ENCODE results near the gene PDLIM5.
"Not testable (repeated sequence)": the region's sequence is repeated elsewhere in the genome, so short reads cannot be mapped to it uniquely, and the experiment has no call there.

The PDLIM5 gene

GRCh38 chr4:94462572-94462971, 10.8 kb downstream of the PDLIM5 start:
- no peak for DNase-seq (ENCODE audit: low spot score)

GRCh38 chr4:94463771-94464170, 12.0 kb downstream of the PDLIM5 start:
- DNase-seq (ENCODE audit: low spot score): no peak

- DNase-seq (ENCODE audit: low spot score): no peak
These were observed 14.6 kb downstream of the PDLIM5 start for GRCh38 chr4:94466371-94466770.

GRCh38 chr4:94466923-94467322, 15.2 kb downstream of the PDLIM5 start:
- no peak for DNase-seq (ENCODE audit: low spot score)

- no peak for DNase-seq (ENCODE audit: low spot score)
These were observed 16.5 kb downstream of the PDLIM5 start for GRCh38 chr4:94468093-94468769.

GRCh38 chr4:94469221-94469784, 17.6 kb downstream of the PDLIM5 start:
- DNase-seq (ENCODE audit: low spot score): no peak

GRCh38 chr4:94470132-94470531, 18.4 kb downstream of the PDLIM5 start:
- DNase-seq (ENCODE audit: low spot score): no peak

GRCh38 chr4:94470782-94471181, 19.0 kb downstream of the PDLIM5 start:
- DNase-seq (ENCODE audit: low spot score): not testable (repeated sequence)

- DNase-seq (ENCODE audit: low spot score): no peak
These were observed 20.5 kb downstream of the PDLIM5 start for GRCh38 chr4:94472056-94472826.

- no peak for DNase-seq (ENCODE audit: low spot score)
These were observed 23.3 kb downstream of the PDLIM5 start for GRCh38 chr4:94475050-94475449.

GRCh38 chr4:94475794-94476193, 24.1 kb downstream of the PDLIM5 start:
- DNase-seq (ENCODE audit: low spot score): no peak

GRCh38 chr4:94477227-94477626, 25.5 kb downstream of the PDLIM5 start:
- DNase-seq (ENCODE audit: low spot score): no peak

GRCh38 chr4:94478805-94479204, 27.1 kb downstream of the PDLIM5 start:
- not testable (repeated sequence) for DNase-seq (ENCODE audit: low spot score)

- DNase-seq (ENCODE audit: low spot score): no peak
These were observed 27.8 kb downstream of the PDLIM5 start for GRCh38 chr4:94479358-94480141.

- DNase-seq (ENCODE audit: low spot score): no peak
These were observed 28.7 kb downstream of the PDLIM5 start for GRCh38 chr4:94480362-94480951.

GRCh38 chr4:94483895-94484294, 32.2 kb downstream of the PDLIM5 start:
- DNase-seq (ENCODE audit: low spot score): no peak

GRCh38 chr4:94484818-94485217, 33.1 kb downstream of the PDLIM5 start:
- no peak for DNase-seq (ENCODE audit: low spot score)

GRCh38 chr4:94486372-94486801, 34.6 kb downstream of the PDLIM5 start:
- DNase-seq (ENCODE audit: low spot score): no peak

- DNase-seq (ENCODE audit: low spot score): no peak
These were observed 36.9 kb downstream of the PDLIM5 start for GRCh38 chr4:94488670-94489069.

GRCh38 chr4:94489098-94489497, 37.4 kb downstream of the PDLIM5 start:
- DNase-seq (ENCODE audit: low spot score): no peak

- no peak for DNase-seq (ENCODE audit: low spot score)
These were observed 38.7 kb downstream of the PDLIM5 start for GRCh38 chr4:94490437-94490836.

GRCh38 chr4:94491322-94491721, 39.6 kb downstream of the PDLIM5 start:
- no peak for DNase-seq (ENCODE audit: low spot score)
